Measurements from ENCODE around the gene PPP1R18.
"Not testable (repeated sequence)": the region's sequence is repeated elsewhere in the genome, so short reads cannot be mapped to it uniquely, and the experiment has no call there.

DNA sequence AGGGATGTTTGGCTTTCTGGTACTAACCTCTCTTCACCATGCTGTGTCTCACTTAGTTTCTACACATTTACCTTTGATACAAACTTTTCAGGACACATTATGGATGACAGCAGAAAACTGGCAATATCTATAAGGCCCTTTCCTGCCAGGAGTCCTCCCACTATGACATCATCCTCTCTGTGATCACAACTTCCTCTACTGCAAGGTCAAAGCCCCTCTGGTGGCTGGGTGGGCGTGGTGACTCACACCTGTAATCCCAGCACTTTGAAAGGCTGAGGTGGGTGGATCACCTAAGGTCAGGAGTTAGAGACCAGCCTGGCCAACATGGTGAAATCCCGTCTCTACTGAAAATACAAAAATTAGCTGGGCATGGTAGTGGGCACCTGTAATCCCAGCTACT lies 20.1 kb downstream of the PPP1R18 start:
- TF ChIP-seq, protein P1, sequence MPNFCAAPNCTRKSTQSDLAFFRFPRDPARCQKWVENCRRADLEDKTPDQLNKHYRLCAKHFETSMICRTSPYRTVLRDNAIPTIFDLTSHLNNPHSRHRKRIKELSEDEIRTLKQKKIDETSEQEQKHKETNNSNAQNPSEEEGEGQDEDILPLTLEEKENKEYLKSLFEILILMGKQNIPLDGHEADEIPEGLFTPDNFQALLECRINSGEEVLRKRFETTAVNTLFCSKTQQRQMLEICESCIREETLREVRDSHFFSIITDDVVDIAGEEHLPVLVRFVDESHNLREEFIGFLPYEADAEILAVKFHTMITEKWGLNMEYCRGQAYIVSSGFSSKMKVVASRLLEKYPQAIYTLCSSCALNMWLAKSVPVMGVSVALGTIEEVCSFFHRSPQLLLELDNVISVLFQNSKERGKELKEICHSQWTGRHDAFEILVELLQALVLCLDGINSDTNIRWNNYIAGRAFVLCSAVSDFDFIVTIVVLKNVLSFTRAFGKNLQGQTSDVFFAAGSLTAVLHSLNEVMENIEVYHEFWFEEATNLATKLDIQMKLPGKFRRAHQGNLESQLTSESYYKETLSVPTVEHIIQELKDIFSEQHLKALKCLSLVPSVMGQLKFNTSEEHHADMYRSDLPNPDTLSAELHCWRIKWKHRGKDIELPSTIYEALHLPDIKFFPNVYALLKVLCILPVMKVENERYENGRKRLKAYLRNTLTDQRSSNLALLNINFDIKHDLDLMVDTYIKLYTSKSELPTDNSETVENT (CRISPR knock-in tag; IDR thresholded peaks at IDR 0.05), result not testable (repeated sequence)
- TF ChIP-seq KLF13 (tag; IDR thresholded peaks at IDR 0.05; ENCODE audit: borderline replicate concordance, low read depth); CBX2 (IDR thresholded peaks at IDR 0.05; ENCODE audit: insufficient read depth, low read length, poor library complexity, severe bottlenecking); MCM3 (IDR thresholded peaks at IDR 0.05); SIN3A (IDR thresholded peaks at IDR 0.05; ENCODE audit: borderline replicate concordance in 2 of 2, control insufficient read depth in 1 of 2, low read depth in 2 of 2, low read length in 2 of 2); ZNF551 (CRISPR knock-in tag; IDR thresholded peaks at IDR 0.05): not testable (repeated sequence)
- TF ChIP-seq, protein P2, sequence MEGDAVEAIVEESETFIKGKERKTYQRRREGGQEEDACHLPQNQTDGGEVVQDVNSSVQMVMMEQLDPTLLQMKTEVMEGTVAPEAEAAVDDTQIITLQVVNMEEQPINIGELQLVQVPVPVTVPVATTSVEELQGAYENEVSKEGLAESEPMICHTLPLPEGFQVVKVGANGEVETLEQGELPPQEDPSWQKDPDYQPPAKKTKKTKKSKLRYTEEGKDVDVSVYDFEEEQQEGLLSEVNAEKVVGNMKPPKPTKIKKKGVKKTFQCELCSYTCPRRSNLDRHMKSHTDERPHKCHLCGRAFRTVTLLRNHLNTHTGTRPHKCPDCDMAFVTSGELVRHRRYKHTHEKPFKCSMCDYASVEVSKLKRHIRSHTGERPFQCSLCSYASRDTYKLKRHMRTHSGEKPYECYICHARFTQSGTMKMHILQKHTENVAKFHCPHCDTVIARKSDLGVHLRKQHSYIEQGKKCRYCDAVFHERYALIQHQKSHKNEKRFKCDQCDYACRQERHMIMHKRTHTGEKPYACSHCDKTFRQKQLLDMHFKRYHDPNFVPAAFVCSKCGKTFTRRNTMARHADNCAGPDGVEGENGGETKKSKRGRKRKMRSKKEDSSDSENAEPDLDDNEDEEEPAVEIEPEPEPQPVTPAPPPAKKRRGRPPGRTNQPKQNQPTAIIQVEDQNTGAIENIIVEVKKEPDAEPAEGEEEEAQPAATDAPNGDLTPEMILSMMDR (IDR thresholded peaks at IDR 0.05 in 2 of 3, conservative IDR thresholded peaks at IDR 0.05 in 1 of 3; ENCODE audit: insufficient read depth in 2 of 3, low read depth in 1 of 3, low read length in 3 of 3), result not testable (repeated sequence)
